HL-60 (cell line): ENCODE measurements around the gene TNPO3.

Experiments
- DNase-seq, 2 experiments: peaks; one replicate each; pipeline ENCODE4 v3.0.0-alpha.2; 2010 to 2020; ENCODE audit warnings: low read depth in 1 of 2, low spot score in 1 of 2
- H3K27ac ChIP-seq: fragments of 250-450 bp; sonication (Bioruptor Pico); replicated peaks from 2 replicates; pipeline ENCODE4 v1.5.1; 2020; ENCODE audit warnings: mild to moderate bottlenecking, moderate library complexity
- H3K27me3 ChIP-seq: fragments of 250-450 bp; sonication (Bioruptor Pico); 2 replicates; pipeline ENCODE4 v1.5.1; 2021; ENCODE audit warnings: mild to moderate bottlenecking, moderate library complexity; ENCODE audit not compliant: insufficient read depth, poor library complexity, severe bottlenecking
- H3K4me3 ChIP-seq: replicated peaks from 2 replicates; pipeline ENCODE4 v1.5.1; 2011; ENCODE audit warnings: mild to moderate bottlenecking, control low read depth, low read length; ENCODE audit not compliant: insufficient read depth
- GABPA ChIP-seq: IDR thresholded peaks from 2 replicates; pipeline ENCODE4 v1.6.1; 2012; ENCODE audit warnings: low read depth
- POLR2AphosphoS5 ChIP-seq: IDR thresholded peaks from 2 replicates; pipeline ENCODE4 v1.6.1; 2012; ENCODE audit warnings: low read depth
- SPI1 ChIP-seq: IDR thresholded peaks from 2 replicates; pipeline ENCODE4 v1.6.1; 2012; ENCODE audit warnings: low read depth, mild to moderate bottlenecking, borderline replicate concordance
- TF ChIP-seq, protein P1 (sequence below): IDR thresholded peaks from one replicate; pipeline ENCODE4 v1.5.1; 2011; ENCODE audit warnings: low read length, control low read depth, inconsistent platforms; ENCODE audit not compliant: insufficient read depth
- TF ChIP-seq, protein P2 (sequence below): IDR thresholded peaks from 2 replicates; pipeline ENCODE4 v1.6.1; 2012; ENCODE audit warnings: low read depth; ENCODE audit not compliant: insufficient replicate concordance

TNPO3 gene

DNA sequence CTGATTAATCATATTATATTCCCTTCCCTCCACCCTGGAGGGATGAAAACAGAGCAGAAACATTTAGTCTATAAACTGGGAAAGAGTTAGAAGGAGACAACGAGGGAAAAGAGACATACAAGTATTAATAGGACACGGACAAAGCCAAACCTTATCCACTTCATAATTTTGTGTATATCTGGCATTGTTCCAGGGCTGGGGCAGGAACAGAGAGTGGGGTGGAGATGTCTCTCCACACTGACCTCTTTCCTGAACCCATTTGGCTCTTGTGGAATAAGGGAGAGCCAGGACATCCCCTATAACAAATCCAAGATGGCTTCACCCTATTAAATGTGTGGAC, 45.9 kb upstream of the TNPO3 start:
- Histone ChIP-seq H3K27ac (no peak overlapping the region), H3K27me3 (no peaks in the 10 kb centered on the region), H3K4me3 (no peak overlapping the region)
- TF ChIP-seq POLR2AphosphoS5: no peak
- TF ChIP-seq SPI1: no peak
- TF ChIP-seq, protein P1, sequence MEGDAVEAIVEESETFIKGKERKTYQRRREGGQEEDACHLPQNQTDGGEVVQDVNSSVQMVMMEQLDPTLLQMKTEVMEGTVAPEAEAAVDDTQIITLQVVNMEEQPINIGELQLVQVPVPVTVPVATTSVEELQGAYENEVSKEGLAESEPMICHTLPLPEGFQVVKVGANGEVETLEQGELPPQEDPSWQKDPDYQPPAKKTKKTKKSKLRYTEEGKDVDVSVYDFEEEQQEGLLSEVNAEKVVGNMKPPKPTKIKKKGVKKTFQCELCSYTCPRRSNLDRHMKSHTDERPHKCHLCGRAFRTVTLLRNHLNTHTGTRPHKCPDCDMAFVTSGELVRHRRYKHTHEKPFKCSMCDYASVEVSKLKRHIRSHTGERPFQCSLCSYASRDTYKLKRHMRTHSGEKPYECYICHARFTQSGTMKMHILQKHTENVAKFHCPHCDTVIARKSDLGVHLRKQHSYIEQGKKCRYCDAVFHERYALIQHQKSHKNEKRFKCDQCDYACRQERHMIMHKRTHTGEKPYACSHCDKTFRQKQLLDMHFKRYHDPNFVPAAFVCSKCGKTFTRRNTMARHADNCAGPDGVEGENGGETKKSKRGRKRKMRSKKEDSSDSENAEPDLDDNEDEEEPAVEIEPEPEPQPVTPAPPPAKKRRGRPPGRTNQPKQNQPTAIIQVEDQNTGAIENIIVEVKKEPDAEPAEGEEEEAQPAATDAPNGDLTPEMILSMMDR: no peak
- TF ChIP-seq, protein P2, sequence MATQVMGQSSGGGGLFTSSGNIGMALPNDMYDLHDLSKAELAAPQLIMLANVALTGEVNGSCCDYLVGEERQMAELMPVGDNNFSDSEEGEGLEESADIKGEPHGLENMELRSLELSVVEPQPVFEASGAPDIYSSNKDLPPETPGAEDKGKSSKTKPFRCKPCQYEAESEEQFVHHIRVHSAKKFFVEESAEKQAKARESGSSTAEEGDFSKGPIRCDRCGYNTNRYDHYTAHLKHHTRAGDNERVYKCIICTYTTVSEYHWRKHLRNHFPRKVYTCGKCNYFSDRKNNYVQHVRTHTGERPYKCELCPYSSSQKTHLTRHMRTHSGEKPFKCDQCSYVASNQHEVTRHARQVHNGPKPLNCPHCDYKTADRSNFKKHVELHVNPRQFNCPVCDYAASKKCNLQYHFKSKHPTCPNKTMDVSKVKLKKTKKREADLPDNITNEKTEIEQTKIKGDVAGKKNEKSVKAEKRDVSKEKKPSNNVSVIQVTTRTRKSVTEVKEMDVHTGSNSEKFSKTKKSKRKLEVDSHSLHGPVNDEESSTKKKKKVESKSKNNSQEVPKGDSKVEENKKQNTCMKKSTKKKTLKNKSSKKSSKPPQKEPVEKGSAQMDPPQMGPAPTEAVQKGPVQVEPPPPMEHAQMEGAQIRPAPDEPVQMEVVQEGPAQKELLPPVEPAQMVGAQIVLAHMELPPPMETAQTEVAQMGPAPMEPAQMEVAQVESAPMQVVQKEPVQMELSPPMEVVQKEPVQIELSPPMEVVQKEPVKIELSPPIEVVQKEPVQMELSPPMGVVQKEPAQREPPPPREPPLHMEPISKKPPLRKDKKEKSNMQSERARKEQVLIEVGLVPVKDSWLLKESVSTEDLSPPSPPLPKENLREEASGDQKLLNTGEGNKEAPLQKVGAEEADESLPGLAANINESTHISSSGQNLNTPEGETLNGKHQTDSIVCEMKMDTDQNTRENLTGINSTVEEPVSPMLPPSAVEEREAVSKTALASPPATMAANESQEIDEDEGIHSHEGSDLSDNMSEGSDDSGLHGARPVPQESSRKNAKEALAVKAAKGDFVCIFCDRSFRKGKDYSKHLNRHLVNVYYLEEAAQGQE: no peak
- no peak for TF ChIP-seq GABPA
- DNase-seq: no peak

DNA sequence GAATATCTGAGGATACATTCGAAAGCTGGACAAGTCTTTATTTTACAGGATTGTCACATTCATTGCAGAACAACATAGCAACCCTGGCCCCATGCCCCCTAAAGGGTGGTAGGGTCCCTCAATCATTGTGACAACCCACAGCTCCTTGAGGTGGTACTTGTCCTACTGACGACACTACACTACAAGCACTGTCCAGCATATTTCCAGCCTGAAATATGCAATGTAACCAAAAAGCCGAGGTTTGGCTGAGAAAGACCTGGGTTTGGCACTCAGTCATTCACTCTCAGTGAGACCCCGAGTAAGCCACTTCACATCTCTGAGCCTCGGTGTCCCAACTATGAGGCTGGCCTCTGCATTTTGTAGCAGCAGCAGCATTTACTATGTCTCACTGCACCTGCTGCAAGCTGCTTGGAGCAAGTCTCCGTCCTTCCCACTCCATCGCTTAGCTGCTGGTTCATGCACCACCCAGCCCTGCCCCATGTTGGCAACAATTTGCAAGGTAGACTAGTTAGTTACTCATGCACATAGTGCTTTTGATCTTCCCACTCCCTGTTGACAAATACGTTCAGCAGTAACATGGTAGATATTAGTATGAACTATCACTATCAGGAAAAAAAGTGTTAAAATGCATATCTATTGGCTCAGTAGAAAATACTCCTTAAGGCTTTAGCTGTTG, 43.6 kb upstream of the TNPO3 start:
- Histone ChIP-seq H3K27me3 (no peaks in the 10 kb centered on the region), H3K4me3 (no peak overlapping the region), H3K27ac (no peak overlapping the region)
- TF ChIP-seq, protein P1: no peak
- TF ChIP-seq, protein P2: peak; percentile 77
- no peak for DNase-seq

DNA sequence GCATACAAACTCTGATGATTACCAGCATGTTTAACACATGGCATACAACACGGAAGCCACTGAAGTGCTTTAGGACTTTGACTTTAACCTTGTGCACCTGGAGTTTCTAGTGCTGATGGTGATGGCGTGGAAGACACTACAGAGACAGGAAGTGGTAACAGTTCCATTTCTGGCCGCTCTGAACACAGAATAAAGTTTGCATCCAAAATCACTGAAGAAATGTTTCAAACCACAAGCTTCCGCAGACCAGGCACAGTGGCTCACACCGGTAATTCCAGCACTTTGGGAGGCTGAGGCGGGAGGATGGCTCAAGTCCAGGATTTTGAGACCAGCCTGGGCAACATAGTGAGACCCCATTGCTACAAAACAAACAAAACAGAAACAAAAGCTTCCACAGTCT, 40.3 kb upstream of the TNPO3 start:
- Histone ChIP-seq H3K27ac (no peak overlapping the region), H3K27me3 (no peaks in the 10 kb centered on the region), H3K4me3 (no peak overlapping the region)
- peak in 1 of 2 experiments; percentile 35 for DNase-seq
- TF ChIP-seq GABPA: no peak
- no peak for TF ChIP-seq POLR2AphosphoS5
- TF ChIP-seq, protein P2: no peak
- no peak for TF ChIP-seq SPI1
- TF ChIP-seq, protein P1: no peak
